GM12873 (cell line): ENCODE results near the gene DPM3.

Source experiments
- TF ChIP-seq, protein P1 (sequence below): IDR thresholded peaks from 2 replicates; pipeline ENCODE4 v1.5.1; 2012; ENCODE audit warnings: low read depth, mild to moderate bottlenecking, moderate library complexity, low read length, control low read depth; ENCODE audit not compliant: insufficient read depth; ENCODE audit errors: missing control alignments

The DPM3 gene

GRCh38 chr1:155127105-155127966, 13.0 kb downstream of the DPM3 start, which contains the start of gene EFNA1:
TSS of gene EFNA1 (plus strand) at chr1:155127876. CDS start at chr1:155127978, 102 bp downstream.
- TF ChIP-seq, protein P1, sequence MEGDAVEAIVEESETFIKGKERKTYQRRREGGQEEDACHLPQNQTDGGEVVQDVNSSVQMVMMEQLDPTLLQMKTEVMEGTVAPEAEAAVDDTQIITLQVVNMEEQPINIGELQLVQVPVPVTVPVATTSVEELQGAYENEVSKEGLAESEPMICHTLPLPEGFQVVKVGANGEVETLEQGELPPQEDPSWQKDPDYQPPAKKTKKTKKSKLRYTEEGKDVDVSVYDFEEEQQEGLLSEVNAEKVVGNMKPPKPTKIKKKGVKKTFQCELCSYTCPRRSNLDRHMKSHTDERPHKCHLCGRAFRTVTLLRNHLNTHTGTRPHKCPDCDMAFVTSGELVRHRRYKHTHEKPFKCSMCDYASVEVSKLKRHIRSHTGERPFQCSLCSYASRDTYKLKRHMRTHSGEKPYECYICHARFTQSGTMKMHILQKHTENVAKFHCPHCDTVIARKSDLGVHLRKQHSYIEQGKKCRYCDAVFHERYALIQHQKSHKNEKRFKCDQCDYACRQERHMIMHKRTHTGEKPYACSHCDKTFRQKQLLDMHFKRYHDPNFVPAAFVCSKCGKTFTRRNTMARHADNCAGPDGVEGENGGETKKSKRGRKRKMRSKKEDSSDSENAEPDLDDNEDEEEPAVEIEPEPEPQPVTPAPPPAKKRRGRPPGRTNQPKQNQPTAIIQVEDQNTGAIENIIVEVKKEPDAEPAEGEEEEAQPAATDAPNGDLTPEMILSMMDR = no peak

- TF ChIP-seq, protein P1 = no peak
Observed at GRCh38 chr1:155126556-155127104, 13.7 kb downstream of the DPM3 start.

GRCh38 chr1:155125946-155126555, 14.3 kb downstream of the DPM3 start:
- TF ChIP-seq, protein P1 = no peak

GRCh38 chr1:155125511-155125945, 14.8 kb downstream of the DPM3 start:
- TF ChIP-seq, protein P1 = no peak

- TF ChIP-seq, protein P1 = no peak
Observed at GRCh38 chr1:155124503-155125463, 15.5 kb downstream of the DPM3 start.

DNA sequence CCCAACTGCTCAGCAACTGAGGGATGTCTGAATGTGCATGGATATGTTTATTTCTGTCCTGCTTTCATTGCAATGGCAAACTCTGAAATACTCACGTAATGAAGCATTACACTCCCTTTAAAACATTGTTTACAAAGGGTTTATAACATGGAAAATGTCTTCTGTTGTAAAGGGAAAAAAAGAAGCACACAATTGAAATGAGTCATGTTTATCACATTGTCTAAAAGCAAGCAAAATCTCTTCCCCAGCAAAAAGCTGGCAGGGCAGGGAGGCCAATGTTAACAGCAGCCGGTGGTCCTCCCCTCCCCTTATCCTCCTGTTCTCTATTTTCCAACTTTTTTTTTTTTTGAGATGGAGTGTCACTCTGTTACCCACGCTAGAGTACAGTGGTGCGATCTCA, 16.5 kb downstream of the DPM3 start:
- TF ChIP-seq, protein P1 = no peak
